DND-41 (cell line): ENCODE results near the gene TSPAN18.

ENCODE experiments used
- ATAC-seq: fragments of 200-7000 bp; cut with Tn5 transposase; 3 replicates; pipeline ENCODE4 v1.9.1; 2021; ENCODE audit warnings: low read depth; ENCODE audit not compliant: insufficient read depth
- DNase-seq: peaks from one replicate; pipeline ENCODE4 v3.0.0-alpha.2; 2020
- H2AFZ ChIP-seq: 2 replicates; pipeline ENCODE4 v1.6.0; 2012; ENCODE audit warnings: low read depth, low read length
- H3K27ac ChIP-seq: 2 replicates; pipeline ENCODE4 v1.5.1; 2012; ENCODE audit warnings: low read length, inconsistent platforms
- H3K27me3 ChIP-seq: fragments of 200-600 bp; sonication (generic); 2 replicates; pipeline ENCODE4 v1.6.0; 2012; ENCODE audit warnings: low read length, mild to moderate bottlenecking, inconsistent platforms; ENCODE audit not compliant: insufficient read depth, poor library complexity
- H3K36me3 ChIP-seq: 2 replicates; pipeline ENCODE4 v1.5.1; 2012; ENCODE audit warnings: low read length, inconsistent platforms; ENCODE audit not compliant: insufficient read depth
- H3K4me1 ChIP-seq: 2 replicates; pipeline ENCODE4 v1.5.1; 2012; ENCODE audit warnings: mild to moderate bottlenecking, low read length; ENCODE audit not compliant: insufficient read depth
- H3K4me2 ChIP-seq: 2 replicates; pipeline ENCODE4 v1.6.0; 2012; ENCODE audit warnings: mild to moderate bottlenecking, moderate library complexity, low read length, inconsistent platforms; ENCODE audit not compliant: insufficient read depth
- H3K4me3 ChIP-seq, 2 experiments: fragments of 200-600 bp in 1 of 2; shearing (Covaris generic) in 1 of 2; 2 replicates each; pipeline ENCODE4 v1.5.1; 2012 to 2016; ENCODE audit warnings: inconsistent platforms in 2 of 2, low read length in 2 of 2, mild to moderate bottlenecking in 2 of 2, low read depth in 1 of 2, moderate library complexity in 1 of 2
- H3K79me2 ChIP-seq: 2 replicates; pipeline ENCODE4 v1.6.0; 2012; ENCODE audit warnings: low read length, inconsistent platforms; ENCODE audit not compliant: insufficient read depth
- H3K9ac ChIP-seq: 2 replicates; pipeline ENCODE4 v1.6.0; 2012; ENCODE audit warnings: low read depth, mild to moderate bottlenecking, inconsistent platforms, low read length, moderate library complexity
- H3K9me3 ChIP-seq: 2 replicates; pipeline ENCODE4 v1.5.1; 2012; ENCODE audit warnings: low read length, moderate library complexity, mild to moderate bottlenecking, inconsistent platforms; ENCODE audit not compliant: insufficient read depth, severe bottlenecking
- H4K20me1 ChIP-seq: 2 replicates; pipeline ENCODE4 v1.6.0; 2012; ENCODE audit warnings: low read length; ENCODE audit not compliant: insufficient read depth
- EZH2 ChIP-seq: IDR thresholded peaks from 3 replicates; pipeline ENCODE4 v1.6.1; 2012; ENCODE audit warnings: borderline replicate concordance, low read depth, mild to moderate bottlenecking, moderate library complexity, low read length, inconsistent platforms; ENCODE audit not compliant: severe bottlenecking
- TF ChIP-seq, protein P1 (sequence below): IDR thresholded peaks from 2 replicates; pipeline ENCODE4 v1.5.1; 2012; ENCODE audit warnings: borderline replicate concordance, low read length, moderate library complexity, mild to moderate bottlenecking; ENCODE audit not compliant: poor library complexity, severe bottlenecking; ENCODE audit errors: extremely low read depth

The TSPAN18 gene

DNA sequence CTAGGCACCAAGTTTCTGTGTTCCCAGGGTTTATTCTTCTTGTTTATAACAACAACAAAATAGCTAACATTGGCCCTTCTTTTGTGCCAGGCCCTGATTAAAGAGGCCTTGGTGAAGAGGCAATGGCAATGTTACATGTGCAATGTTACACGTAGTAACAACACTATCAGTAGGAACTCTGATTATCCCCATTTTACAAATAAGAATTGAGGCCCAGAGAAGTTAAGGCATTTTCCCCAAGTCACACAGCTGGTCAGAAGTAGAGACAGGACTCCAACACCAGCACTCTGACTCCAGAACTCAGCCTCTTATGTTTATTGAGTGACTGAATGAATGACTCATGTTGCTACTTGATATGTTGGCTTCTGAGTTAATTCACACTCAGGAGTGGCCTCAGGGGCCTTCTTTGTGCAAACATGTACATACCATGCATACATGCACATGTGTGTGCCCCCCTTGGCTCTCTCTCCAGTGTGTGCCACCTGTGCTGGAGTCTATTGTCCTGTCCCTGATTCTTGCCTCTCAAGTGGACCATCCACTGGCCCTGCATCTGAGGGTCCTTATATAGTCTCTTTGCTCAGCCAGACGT lies 125.5 kb downstream of the TSPAN18 start:
- H3K36me3 ChIP-seq = no peaks in the 10 kb centered on the region
- H2AFZ ChIP-seq = no peak overlapping the region
- peaks cover 20% of the 10 kb centered on the region for H3K27me3 ChIP-seq
- DNase-seq (no peak), ATAC-seq (no peak)
- H3K9ac ChIP-seq = no peak overlapping the region
- H3K4me3 ChIP-seq = no peak overlapping the region
- TF ChIP-seq, protein P1, sequence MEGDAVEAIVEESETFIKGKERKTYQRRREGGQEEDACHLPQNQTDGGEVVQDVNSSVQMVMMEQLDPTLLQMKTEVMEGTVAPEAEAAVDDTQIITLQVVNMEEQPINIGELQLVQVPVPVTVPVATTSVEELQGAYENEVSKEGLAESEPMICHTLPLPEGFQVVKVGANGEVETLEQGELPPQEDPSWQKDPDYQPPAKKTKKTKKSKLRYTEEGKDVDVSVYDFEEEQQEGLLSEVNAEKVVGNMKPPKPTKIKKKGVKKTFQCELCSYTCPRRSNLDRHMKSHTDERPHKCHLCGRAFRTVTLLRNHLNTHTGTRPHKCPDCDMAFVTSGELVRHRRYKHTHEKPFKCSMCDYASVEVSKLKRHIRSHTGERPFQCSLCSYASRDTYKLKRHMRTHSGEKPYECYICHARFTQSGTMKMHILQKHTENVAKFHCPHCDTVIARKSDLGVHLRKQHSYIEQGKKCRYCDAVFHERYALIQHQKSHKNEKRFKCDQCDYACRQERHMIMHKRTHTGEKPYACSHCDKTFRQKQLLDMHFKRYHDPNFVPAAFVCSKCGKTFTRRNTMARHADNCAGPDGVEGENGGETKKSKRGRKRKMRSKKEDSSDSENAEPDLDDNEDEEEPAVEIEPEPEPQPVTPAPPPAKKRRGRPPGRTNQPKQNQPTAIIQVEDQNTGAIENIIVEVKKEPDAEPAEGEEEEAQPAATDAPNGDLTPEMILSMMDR = no peak
- no peak for TF ChIP-seq EZH2
- peaks cover 5% of the 10 kb centered on the region for H4K20me1 ChIP-seq
- no peaks in the 10 kb centered on the region for H3K4me1 ChIP-seq
- no peak overlapping the region for H3K27ac ChIP-seq
- no peaks in the 10 kb centered on the region for H3K79me2 ChIP-seq
- H3K4me2 ChIP-seq = no peak overlapping the region
- H3K9me3 ChIP-seq = peaks cover 4% of the 10 kb centered on the region

DNA sequence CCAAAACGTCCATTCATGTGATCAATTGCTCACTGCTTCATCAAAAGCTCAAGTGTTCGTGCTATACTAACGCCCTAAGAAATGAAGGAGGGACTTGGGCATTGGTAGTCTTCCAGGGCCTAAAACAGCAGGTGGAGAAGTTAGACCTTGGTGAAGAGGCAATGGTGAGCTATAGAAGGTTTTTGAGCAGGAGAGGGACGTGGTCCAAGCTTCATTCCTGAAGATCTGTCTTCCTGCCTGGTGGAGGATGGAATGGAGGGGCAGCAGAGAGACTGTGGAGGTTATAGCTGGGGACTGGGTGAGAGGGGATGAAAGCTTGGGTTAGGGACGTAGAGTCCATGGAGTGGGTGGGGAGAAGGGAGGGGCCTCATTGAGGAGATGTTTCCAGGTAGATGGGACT lies 126.2 kb downstream of the TSPAN18 start:
- Histone ChIP-seq H3K36me3 (no peaks in the 10 kb centered on the region), H4K20me1 (peaks cover 5% of the 10 kb centered on the region), H3K27ac (no peak overlapping the region), H2AFZ (no peak overlapping the region), H3K4me2 (no peak overlapping the region), H3K4me3 (no peak overlapping the region), H3K79me2 (no peaks in the 10 kb centered on the region), H3K9ac (no peak overlapping the region), H3K9me3 (no peaks in the 10 kb centered on the region), H3K4me1 (no peaks in the 10 kb centered on the region), H3K27me3 (peaks cover 22% of the 10 kb centered on the region)
- ATAC-seq = no peak
- TF ChIP-seq, protein P1 = no peak
- TF ChIP-seq EZH2 = no peak
- no peak for DNase-seq

DNA sequence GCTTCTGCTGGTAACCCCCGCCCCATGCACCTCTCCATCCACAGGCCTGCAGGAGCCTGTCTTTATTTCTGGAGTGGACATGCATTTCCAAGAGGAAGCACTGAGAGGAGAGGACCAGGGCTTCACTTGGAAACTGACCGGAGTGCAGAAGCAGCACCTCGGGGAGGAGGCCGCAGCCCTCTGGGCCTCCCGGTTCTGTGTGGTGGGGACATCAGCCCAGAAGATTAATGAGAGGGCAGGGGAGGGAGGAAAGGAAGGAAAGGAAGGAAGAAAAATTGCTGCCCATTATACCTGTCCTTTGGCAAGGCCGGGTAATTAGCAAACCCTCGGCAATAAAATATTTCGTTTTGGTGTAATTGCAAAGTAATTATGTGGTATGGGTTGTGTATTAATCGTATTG lies 126.9 kb downstream of the TSPAN18 start:
- no peaks in the 10 kb centered on the region for H3K79me2 ChIP-seq
- H2AFZ ChIP-seq = no peak overlapping the region
- no peak overlapping the region for H3K27ac ChIP-seq
- H3K9me3 ChIP-seq = no peaks in the 10 kb centered on the region
- no peak overlapping the region for H3K4me2 ChIP-seq
- DNase-seq = no peak
- peaks cover 22% of the 10 kb centered on the region for H3K27me3 ChIP-seq
- H3K36me3 ChIP-seq = no peaks in the 10 kb centered on the region
- TF ChIP-seq EZH2 = no peak
- TF ChIP-seq, protein P1 = no peak
- no peak overlapping the region for H3K4me3 ChIP-seq
- H4K20me1 ChIP-seq = peaks cover 8% of the 10 kb centered on the region
- no peaks in the 10 kb centered on the region for H3K4me1 ChIP-seq
- no peak overlapping the region for H3K9ac ChIP-seq
- no peak for ATAC-seq
